IMR-90 (cell line): Measurements from ENCODE around the gene NCS1. TPM values are rescaled to one million over a fixed set of nuclear protein-coding genes. Genes with fewer than 3 reads are reported as not detected.

Experiments
- ATAC-seq: fragments of 200-7000 bp; cut with Tn5 transposase; 2 replicates; pipeline ENCODE4 v1.9.1; 2020; ENCODE audit warnings: low read depth, mild to moderate bottlenecking, moderate library complexity
- BruUV-seq: library from RNA; stranded (reverse); fragments of 400-500 nt; replicated peaks from 2 replicates; lab custom pipeline; 2021; lab: Mats Ljungman, UMichigan
- CTCF ChIA-PET: fragments of 300-600 bp; formaldehyde crosslinking; extraction: SDS; loops from one replicate; lab custom pipeline; 2021; ENCODE audit warnings: antibody characterized with exemption; lab: Yijun Ruan, JAX
- POLR2A ChIA-PET: fragments of 300-600 bp; sonication (Branson Sonifier 250); formaldehyde crosslinking; loops from one replicate; lab custom pipeline; 2022; ENCODE audit warnings: antibody characterized with exemption; ENCODE audit not compliant: unreplicated experiment; lab: Charles Lee
- DNase-seq: peaks from one replicate; pipeline ENCODE4 v3.0.0; 2013
- H2AFZ ChIP-seq: replicated peaks from 2 replicates; pipeline ENCODE3; 2013; ENCODE audit warnings: low read length, mild to moderate bottlenecking; ENCODE audit not compliant: poor library complexity
- H2AK5ac ChIP-seq: 2 replicates; pipeline ENCODE4 v1.6.1; 2013; ENCODE audit warnings: low read depth, low read length, inconsistent platforms
- H2AK9ac ChIP-seq: replicated peaks from 2 replicates; pipeline ENCODE3; 2013; ENCODE audit warnings: mild to moderate bottlenecking, low read depth, low read length, moderate library complexity; ENCODE audit not compliant: poor library complexity
- H2BK120ac ChIP-seq: 2 replicates; pipeline ENCODE4 v1.6.1; 2013; ENCODE audit warnings: low read depth, low read length, inconsistent platforms
- H2BK15ac ChIP-seq: 3 replicates; pipeline ENCODE4 v1.6.1; 2013; ENCODE audit warnings: low read depth, low read length, inconsistent platforms
- H2BK20ac ChIP-seq: 2 replicates; pipeline ENCODE4 v1.6.1; 2013; ENCODE audit warnings: low read depth, mild to moderate bottlenecking, inconsistent platforms, low read length, moderate library complexity
- H2BK5ac ChIP-seq: 2 replicates; pipeline ENCODE4 v1.6.1; 2013; ENCODE audit warnings: mild to moderate bottlenecking, low read depth, low read length, inconsistent platforms; ENCODE audit not compliant: poor library complexity, severe bottlenecking
- H3K14ac ChIP-seq: replicated peaks from 2 replicates; pipeline ENCODE4 v1.6.1; 2013; ENCODE audit warnings: low read depth, low read length, inconsistent platforms
- H3K18ac ChIP-seq: 2 replicates; pipeline ENCODE4 v1.6.1; 2013; ENCODE audit warnings: low read depth, low read length, control low read depth
- H3K23ac ChIP-seq: 2 replicates; pipeline ENCODE4 v1.6.1; 2013; ENCODE audit warnings: low read depth, low read length, inconsistent platforms
- H3K27ac ChIP-seq: 2 replicates; pipeline ENCODE4 v1.5.1; 2013; ENCODE audit warnings: mild to moderate bottlenecking, control low read depth, low read length; ENCODE audit not compliant: insufficient read depth
- H3K27me3 ChIP-seq: 2 replicates; pipeline ENCODE4 v1.6.1; 2013; ENCODE audit warnings: low read length; ENCODE audit not compliant: control insufficient read depth, insufficient read depth
- H3K36me3 ChIP-seq: 2 replicates; pipeline ENCODE4 v1.6.1; 2013; ENCODE audit warnings: low read length, mixed read lengths; ENCODE audit not compliant: control insufficient read depth, insufficient read depth
- H3K4ac ChIP-seq: 2 replicates; pipeline ENCODE4 v1.6.1; 2013; ENCODE audit warnings: low read depth, low read length, inconsistent platforms
- H3K4me1 ChIP-seq: 2 replicates; pipeline ENCODE4 v1.6.1; 2013; ENCODE audit warnings: low read length, mixed read lengths; ENCODE audit not compliant: control insufficient read depth, insufficient read depth
- H3K4me2 ChIP-seq: 2 replicates; pipeline ENCODE4 v1.6.1; 2013; ENCODE audit warnings: low read depth, mild to moderate bottlenecking, control low read depth, low read length, moderate library complexity
- H3K4me3 ChIP-seq: 2 replicates; pipeline ENCODE4 v1.5.1; 2013; ENCODE audit warnings: low read depth, mild to moderate bottlenecking, control low read depth, low read length, moderate library complexity; ENCODE audit not compliant: insufficient read depth
- H3K56ac ChIP-seq: 2 replicates; pipeline ENCODE4 v1.6.1; 2013; ENCODE audit warnings: low read length, inconsistent platforms; ENCODE audit not compliant: insufficient read depth; ENCODE audit errors: extremely low read depth
- H3K79me1 ChIP-seq, 2 experiments: 2 replicates each; pipeline ENCODE4 v1.6.1; 2013; ENCODE audit warnings: low read length in 2 of 2, inconsistent platforms in 1 of 2, low read depth in 1 of 2
- H3K9ac ChIP-seq: 2 replicates; pipeline ENCODE4 v1.6.1; 2013; ENCODE audit warnings: low read depth, low read length, control low read depth
- H3K9me1 ChIP-seq: 2 replicates; pipeline ENCODE4 v1.6.1; 2013; ENCODE audit warnings: low read length, inconsistent platforms; ENCODE audit not compliant: insufficient read depth
- H3K9me3 ChIP-seq: 2 replicates; pipeline ENCODE4 v1.6.1; 2013; ENCODE audit warnings: low read length; ENCODE audit not compliant: control insufficient read depth, insufficient read depth
- H4K20me1 ChIP-seq: 2 replicates; pipeline ENCODE4 v1.6.1; 2013; ENCODE audit warnings: low read length, inconsistent platforms; ENCODE audit not compliant: insufficient read depth
- H4K5ac ChIP-seq: 2 replicates; pipeline ENCODE4 v1.6.1; 2013; ENCODE audit warnings: mild to moderate bottlenecking, low read depth, low read length, control low read depth
- H4K8ac ChIP-seq, 2 experiments: 2 replicates each; pipeline ENCODE4 v1.6.1; 2013; ENCODE audit warnings: low read depth in 2 of 2, low read length in 2 of 2, control low read depth in 1 of 2, inconsistent platforms in 1 of 2
- H4K91ac ChIP-seq: 2 replicates; pipeline ENCODE4 v1.6.1; 2013; ENCODE audit warnings: low read depth, low read length, inconsistent platforms; ENCODE audit not compliant: insufficient read depth
- CEBPB ChIP-seq: IDR thresholded peaks from 2 replicates; pipeline ENCODE4 v1.6.1; 2012; ENCODE audit warnings: low read depth, low read length, improper control_type of control experiment
- WGBS, 2 experiments: methylation state at CpG; one replicate each; pipeline versions ENCODE4 v1.1.5 to v1.1.7; 2013; ENCODE audit warnings: missing lambda C conversion rate in 2 of 2; ENCODE audit not compliant: insufficient read length in 1 of 2; ENCODE audit errors: extremely low coverage in 2 of 2; 5-methylcytosine and 5-hydroxymethylcytosine counted together
- dilution Hi-C: fragments of 300-500 bp; cut with HindIII; formaldehyde crosslinking; loops from one replicate; pipeline ENCODE4 v1.14.3; 2018; ENCODE audit warnings: low sequenced_read_pairs; ENCODE audit not compliant: unreplicated experiment
- in situ Hi-C: fragments of 300-500 bp; cut with MboI; formaldehyde crosslinking; loops from 3 replicates; pipeline ENCODE4 v1.14.3; 2019; ENCODE audit warnings: low sequenced_read_pairs, inconsistent platforms, mixed read lengths
- intact Hi-C: fragments of 100-400 bp; cut with micrococcal nuclease; formaldehyde crosslinking; loops from 2 replicates; pipeline ENCODE4 v1.10.0; 2022
- polyA plus RNA-seq, 3 experiments: library from polyadenylated mRNA; depleted of rRNA; stranded (reverse); fragments of >200 nt; gene quantifications; 2 replicates each; pipeline ENCODE4 v1.2.3, GENCODE V29; 2012; ENCODE audit warnings: low replicate concordance in 1 of 3
- total RNA-seq: library from RNA; depleted of rRNA; stranded (reverse); fragments of >200 nt; gene quantifications from 2 replicates; pipeline ENCODE4 v1.2.3, GENCODE V29; 2012

Gene NCS1
- total and polyA plus RNA-seq, 2 of the 4 experiments (the other 2 are of a cell fraction) = 41.0 to 60.5 TPM

DNA sequence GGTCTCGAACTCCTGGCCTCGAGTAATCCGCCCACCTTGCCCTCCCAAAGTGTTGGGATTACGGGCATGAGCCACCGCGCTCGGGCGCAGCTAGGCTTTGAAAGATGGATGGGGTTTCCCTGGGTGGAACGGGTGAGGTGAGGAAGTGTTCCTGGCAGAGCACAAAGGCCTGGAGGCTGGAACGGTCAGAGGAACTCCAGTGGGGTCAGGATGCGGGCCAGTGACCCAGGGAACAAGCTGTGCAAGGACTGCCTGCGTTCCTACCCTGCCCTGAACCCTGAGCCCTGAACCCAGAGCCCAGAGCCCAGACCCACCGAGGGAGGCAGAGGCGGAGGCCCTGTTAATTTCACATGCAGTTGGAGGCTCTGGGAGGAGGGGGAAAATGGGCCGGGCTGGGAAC is 23.4 kb downstream of the NCS1 start:
- no peak for TF ChIP-seq CEBPB
- CTCF ChIA-PET = no interaction called here
- H2BK5ac ChIP-seq = no peak overlapping the region
- peaks cover 40% of the 10 kb centered on the region for H3K4me1 ChIP-seq
- no peak overlapping the region for H4K91ac ChIP-seq
- H3K27me3 ChIP-seq = no peaks in the 10 kb centered on the region
- H3K27ac ChIP-seq = no peak overlapping the region
- no peaks in the 10 kb centered on the region for H3K9me3 ChIP-seq
- POLR2A ChIA-PET = no interaction called here
- H3K36me3 ChIP-seq = no peaks in the 10 kb centered on the region
- no peak overlapping the region for H3K56ac ChIP-seq
- DNase-seq (no peak), ATAC-seq (no peak)
- H2BK20ac ChIP-seq = no peak overlapping the region
- no peak overlapping the region for H2AK5ac ChIP-seq
- no peak overlapping the region for H2BK15ac ChIP-seq
- H3K18ac ChIP-seq = no peak overlapping the region
- no peak overlapping the region for H2BK120ac ChIP-seq
- peaks cover 31% of the 10 kb centered on the region for H3K9me1 ChIP-seq
- 94% methylated on average over 7 of the region's 15 CpGs; no CpG with 5 or more reads in 1 of the 2 experiments for WGBS, 2 experiments
- H4K8ac ChIP-seq = no peak overlapping the region
- H3K23ac ChIP-seq = no peak overlapping the region
- intact Hi-C loops = no loop called here
- no peak overlapping the region for H3K4me2 ChIP-seq
- BruUV-seq = no TSS peak
- no peak overlapping the region for H2AK9ac ChIP-seq
- H3K79me1 ChIP-seq = peaks cover 36 to 97% of the 10 kb centered on the region in 2 experiments; a peak in 3 of 4 replicates
- no peak overlapping the region for H3K9ac ChIP-seq
- H3K4ac ChIP-seq = no peak overlapping the region
- in situ Hi-C loops = no loop called here
- dilution Hi-C loops = no loop called here
- H3K4me3 ChIP-seq = no peak overlapping the region
- H3K14ac ChIP-seq = no peak overlapping the region
- no peak overlapping the region for H2AFZ ChIP-seq
- H4K5ac ChIP-seq = no peak overlapping the region
- peaks cover 96% of the 10 kb centered on the region for H4K20me1 ChIP-seq
